Dermis blood vessel endothelial cell (primary cell): ENCODE results near the gene INCENP. TPM values are rescaled to one million over a fixed set of nuclear protein-coding genes. Genes with fewer than 3 reads are reported as not detected.
"Not testable (repeated sequence)": the region's sequence is repeated elsewhere in the genome, so short reads cannot be mapped to it uniquely, and the experiment has no call there.

Experiments used
- DNase-seq: peaks from one replicate; pipeline ENCODE4 v3.0.0; 2010
- total RNA-seq: library from RNA; depleted of rRNA; stranded (reverse); fragments of >200 nt; gene quantifications from 2 replicates; pipeline ENCODE4 v1.2.3, GENCODE V29; 2014

Gene INCENP
- total RNA-seq: 17.0 and 51.2 TPM in 2 replicates

DNA sequence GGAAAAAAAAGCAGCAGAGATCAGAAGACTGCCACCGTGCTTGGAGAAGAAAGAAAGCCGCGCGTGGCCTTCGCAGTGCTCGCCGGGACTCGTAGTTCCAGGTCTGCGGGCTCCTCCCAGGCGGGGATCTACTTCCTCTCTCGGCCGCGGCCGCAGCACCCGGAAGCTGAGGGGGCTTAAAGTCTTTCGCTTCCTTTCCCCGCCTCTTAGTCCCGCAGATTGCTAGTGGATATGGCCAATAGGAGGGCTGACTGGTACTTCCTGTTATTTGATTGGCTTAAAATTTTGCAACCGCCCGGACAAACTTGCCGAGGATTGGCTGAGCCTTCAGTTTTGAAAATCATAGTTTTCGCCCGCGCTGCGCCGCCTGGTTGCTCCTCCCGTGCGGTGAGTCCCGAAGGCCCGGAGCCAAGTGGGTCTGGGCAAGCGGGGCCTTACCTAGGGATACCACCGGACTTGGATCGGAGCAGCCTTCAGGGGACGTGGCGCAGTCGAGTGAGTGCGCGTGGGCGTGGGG, at the start of gene INCENP:
INCENP (plus strand) TSS at position 343 of the 517 bp plus-strand sequence. CDS start 4,151 bp downstream, outside the sequence.
- peak; percentile 98 for DNase-seq

DNA sequence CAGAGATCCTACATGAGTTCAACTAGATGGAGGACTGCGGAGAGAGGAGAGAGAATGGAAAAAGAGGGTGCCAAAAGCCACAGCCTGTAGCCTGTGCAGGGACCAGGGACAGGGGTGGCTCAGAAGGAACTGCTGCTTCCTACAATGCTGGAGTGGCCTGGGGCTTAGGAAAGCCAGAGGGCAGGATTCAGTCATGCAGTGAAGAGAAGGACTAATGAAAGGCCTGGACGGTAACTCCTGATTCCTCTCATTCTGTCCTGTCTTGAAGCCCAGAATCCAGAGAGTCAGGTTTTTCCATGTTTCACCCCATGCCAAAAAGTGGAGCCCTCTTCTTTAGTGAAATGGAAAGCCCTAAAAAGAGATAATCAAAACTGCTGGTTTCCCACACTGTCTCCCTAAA, 48.4 kb upstream of the INCENP start:
- no peak for DNase-seq

DNA sequence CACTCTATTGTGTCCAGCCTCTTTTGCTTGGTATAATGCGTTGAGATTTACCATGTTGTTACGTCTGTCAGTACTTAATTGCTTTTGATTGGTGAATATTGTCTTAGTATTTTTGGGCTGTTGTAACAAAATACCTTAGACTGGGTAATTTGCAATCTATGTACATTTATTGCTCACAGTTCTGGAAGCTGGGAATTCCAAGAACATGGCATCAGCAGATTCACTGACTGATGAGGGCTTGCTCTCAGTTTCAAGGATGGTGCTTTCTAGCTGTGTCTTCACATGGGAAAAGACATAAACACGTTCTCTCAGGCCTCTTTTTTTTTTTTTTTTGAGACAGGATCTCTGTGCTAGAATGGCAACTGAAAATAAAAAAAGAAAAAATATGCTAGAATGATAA, 46.7 kb upstream of the INCENP start:
- no peak for DNase-seq

DNA sequence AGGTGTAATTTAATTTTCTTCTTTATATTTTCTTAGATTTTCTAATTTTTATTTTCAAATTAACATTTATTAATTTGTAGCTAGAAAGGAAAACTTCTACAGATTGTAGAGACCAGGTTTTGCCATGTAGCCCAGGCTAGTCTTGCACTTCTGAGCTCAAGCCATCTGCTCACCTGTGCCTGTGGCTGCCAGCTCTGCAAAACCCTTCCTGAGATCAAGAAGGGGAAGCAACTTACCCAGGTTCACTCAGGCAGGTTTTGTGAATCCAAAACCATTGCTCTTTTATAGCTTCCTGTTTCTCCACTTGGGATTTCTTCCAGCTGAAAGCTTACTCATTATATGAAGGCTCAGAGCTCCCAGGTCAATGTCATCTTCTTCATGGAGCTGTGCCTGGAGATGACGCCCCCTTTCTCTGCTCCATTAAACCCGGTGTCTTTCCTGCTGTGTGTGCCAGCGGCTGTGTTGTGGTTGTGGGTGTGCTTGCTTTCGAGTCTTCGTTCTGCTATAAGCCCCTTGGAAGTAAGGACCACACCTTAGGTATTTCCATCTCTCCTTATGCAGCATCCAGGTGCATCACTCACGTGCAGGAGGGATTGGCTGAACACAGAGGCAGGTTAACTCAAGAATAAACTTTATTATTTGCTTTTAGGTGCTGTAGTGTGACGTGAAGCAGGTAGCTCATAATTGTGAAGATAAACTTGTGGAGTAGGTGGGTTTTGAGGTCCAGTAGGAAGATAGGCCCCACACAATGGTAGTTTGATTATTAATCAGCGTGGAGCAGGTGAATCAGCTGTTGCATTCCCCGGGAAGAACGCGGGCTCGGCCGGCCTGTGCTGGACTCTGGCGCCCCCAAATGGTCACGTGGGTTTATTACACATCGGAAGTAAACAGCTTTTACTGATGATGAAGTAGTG, 42.2 kb upstream of the INCENP start:
- DNase-seq: peak; percentile 84

- no peak for DNase-seq
Observed at GRCh38 chr11:62082292-62082657, 41.5 kb upstream of the INCENP start.

DNA sequence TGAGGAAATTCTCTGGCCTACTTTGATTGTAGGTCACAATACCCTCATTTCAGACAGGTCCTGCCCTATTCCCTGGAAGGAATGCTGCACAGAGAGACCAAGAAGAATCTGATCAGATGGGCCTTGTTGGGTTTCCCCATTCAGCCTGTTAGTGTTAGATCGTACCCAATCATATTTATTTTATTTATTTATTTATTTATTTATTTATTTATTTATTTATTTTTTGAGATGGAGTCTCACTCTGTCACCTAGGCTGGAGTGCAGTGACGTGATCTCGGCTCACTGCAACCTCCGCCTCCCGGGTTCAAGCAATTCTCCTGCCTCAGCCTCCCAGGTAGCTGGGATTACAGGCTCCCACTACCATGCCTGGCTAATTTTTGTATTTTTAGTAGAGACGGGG, 39.0 kb upstream of the INCENP start:
- DNase-seq: not testable (repeated sequence)

DNA sequence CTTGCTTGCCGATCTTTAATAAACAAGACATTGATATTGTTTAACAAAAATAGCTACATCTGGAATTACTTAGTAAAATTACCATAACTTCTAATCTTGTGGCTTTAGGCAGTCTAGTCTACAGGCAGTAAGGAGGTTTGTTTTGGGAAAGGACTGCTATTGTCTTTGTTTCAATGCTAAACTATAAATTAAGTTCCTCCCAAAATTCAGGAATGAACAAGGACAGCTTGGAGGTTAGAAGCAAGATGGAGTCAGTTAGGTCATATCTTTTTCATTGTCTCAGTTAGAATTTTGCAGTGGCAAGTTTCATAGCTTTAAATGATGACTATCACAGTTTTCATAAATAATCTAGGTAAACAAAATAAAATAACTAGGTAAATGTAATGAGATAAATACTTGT, 36.1 kb upstream of the INCENP start:
- DNase-seq: no peak

- no peak for DNase-seq
Observed at GRCh38 chr11:62088331-62088933, 35.4 kb upstream of the INCENP start.

DNA sequence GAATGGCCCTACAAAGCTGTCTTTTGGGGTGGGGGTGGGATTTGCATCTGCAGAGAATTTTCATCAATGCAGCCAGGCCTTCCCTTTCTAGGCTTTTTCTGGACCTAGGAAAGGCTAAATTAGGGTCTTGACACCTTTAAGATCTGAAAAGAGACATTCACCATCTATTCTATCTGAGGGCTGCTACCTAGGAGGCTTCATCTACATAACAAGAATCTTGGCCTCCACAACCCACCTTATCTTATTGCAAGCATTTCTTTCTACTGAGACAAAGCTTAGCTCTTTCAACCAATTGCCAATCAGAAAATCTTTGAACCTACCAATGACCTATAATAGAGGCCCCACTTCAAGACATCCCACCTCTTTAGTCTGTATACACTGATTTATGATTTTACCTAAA, 20.7 kb upstream of the INCENP start:
- no peak for DNase-seq

DNA sequence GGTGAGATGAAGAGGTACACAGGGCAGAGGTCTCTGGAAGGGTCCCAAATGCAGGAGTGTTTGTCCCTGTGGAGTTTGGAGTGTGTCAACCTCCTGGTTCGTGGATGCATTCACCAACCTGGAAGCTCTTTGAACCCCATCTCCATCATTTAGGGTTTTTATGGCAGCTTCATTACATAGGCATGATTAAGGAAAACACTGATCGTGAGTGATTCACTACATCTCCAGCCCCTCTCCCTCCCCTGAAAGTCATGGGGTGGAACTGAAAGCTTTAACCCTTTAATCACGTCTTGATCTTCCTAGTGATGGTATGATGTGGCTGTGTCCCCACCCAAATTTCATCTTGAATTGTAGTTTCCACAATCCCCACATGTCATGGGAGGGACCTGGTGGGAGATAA, 19.8 kb upstream of the INCENP start:
- DNase-seq: no peak

GRCh38 chr11:62104816-62105653, 18.8 kb upstream of the INCENP start:
- DNase-seq: peak; percentile 87

- no peak for DNase-seq
Observed at GRCh38 chr11:62105667-62106191, 18.1 kb upstream of the INCENP start.

DNA sequence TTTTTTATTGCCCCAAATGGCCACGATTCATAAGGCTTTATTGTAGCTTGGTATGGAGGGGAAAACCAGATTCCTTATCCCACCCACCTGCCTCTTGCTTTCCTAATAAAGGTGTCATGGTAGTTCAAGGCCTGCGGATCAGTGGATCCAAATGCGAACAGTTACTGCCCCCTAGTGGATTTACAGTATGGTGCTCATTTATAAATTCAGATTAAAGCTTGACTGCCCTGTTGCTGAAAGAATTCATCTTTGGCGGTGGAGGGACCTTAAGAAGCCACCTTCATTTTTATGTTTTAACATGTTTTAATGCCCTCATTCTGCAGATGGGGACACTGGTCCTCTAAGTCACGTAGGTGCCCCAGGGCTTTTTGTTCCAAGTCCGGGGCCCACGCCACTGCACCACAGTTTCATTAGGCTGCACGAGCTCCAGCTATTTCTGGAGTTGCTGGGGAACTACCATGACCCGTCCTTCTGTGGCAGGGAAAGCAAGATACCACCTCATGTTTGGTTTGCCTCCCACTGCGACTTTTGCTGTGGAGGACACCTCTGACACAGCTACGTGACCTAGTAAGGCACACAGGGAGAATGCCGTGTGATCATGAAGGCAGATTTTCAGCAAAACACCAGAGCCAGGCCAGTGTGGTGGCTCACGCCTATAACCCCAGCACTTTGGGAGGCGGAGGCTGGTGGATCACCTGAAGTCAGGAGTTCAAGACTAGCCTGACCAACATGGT, 15.6 kb upstream of the INCENP start:
- DNase-seq: peak; percentile 85

- peak; percentile 61 for DNase-seq
Observed at GRCh38 chr11:62108971-62109404, 14.8 kb upstream of the INCENP start.

DNA sequence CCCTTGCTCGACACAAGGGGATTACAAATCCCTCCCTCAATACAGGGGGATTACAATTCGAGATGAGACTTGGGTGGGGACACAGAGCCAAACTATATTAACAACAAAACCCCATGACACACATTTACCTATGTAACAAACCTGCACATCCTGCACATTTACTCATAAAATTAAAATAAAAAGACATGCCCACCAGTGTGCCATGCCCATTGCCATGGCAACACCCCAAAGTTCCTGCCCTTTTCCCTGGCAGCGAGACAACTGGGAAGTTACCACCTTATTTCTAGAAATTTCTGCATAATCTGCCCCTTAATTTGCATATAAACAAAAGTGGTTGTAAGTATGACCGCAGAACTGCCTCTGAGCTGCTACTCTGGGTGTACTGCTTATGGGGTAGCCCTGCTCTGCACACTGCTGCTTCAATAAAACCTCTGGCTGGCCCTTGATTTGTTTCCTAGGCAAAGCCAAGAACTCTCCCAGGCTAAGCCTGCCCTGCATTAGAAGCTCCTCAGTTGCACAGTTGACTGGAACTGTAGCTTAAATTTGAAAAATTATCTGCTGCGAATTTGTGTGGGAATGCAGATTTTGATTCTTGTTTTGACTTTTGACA, 8.6 kb upstream of the INCENP start:
- DNase-seq: no peak

DNA sequence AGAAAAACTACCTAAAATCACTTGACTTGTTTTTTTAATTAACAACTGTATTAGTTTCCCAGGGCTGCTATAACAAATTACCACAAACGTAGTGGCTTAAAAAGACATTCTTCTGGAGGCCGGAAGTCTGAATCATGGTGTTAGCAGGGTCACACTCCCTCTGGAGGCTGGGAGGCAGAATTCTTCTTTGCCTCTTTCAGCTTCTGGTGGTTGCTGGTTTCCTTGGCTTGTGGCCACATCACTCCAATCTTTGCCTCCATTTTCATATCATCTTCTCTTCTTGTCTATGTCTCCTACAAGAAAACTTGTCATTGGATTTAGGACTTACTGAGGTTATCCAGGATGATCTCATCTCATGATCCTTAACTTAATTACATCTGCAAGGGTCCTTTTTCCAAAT, 7.4 kb upstream of the INCENP start:
- DNase-seq: no peak

- DNase-seq: no peak
Observed at GRCh38 chr11:62119569-62119968, 4.2 kb upstream of the INCENP start.

- no peak for DNase-seq
Observed at GRCh38 chr11:62120001-62120400, 3.8 kb upstream of the INCENP start.

- DNase-seq: no peak
Observed at GRCh38 chr11:62120431-62120830, 3.4 kb upstream of the INCENP start.

DNA sequence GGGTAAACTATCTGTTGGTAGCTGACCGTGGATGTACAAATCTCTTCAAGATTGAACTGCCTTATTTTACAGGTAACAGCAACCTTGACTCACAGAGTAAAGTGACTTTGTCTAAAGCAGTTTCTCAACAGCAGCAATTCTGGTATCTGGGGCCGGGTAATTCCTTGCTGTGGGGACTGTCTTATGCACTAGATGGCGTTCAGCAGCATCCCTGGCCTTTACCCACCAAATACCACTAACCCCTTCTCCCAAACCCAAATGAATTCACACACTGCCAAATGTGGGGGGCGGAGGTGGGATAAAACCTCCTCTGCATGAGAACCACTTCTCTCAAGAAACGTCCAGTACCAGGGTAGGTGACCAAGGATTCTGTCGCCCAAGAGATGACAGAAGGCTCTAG, 1.7 kb upstream of the INCENP start:
- DNase-seq: peak; percentile 24
